Measurements from ENCODE around the gene WASF1. TPM values are rescaled to one million over a fixed set of nuclear protein-coding genes. Genes with fewer than 3 reads are reported as not detected.
A peak's percentile ranks its signal among the peaks of the same experiment; 100 is the strongest.

The WASF1 gene
- total RNA-seq, 1 donor from 2014 or later: 0.53 TPM

DNA sequence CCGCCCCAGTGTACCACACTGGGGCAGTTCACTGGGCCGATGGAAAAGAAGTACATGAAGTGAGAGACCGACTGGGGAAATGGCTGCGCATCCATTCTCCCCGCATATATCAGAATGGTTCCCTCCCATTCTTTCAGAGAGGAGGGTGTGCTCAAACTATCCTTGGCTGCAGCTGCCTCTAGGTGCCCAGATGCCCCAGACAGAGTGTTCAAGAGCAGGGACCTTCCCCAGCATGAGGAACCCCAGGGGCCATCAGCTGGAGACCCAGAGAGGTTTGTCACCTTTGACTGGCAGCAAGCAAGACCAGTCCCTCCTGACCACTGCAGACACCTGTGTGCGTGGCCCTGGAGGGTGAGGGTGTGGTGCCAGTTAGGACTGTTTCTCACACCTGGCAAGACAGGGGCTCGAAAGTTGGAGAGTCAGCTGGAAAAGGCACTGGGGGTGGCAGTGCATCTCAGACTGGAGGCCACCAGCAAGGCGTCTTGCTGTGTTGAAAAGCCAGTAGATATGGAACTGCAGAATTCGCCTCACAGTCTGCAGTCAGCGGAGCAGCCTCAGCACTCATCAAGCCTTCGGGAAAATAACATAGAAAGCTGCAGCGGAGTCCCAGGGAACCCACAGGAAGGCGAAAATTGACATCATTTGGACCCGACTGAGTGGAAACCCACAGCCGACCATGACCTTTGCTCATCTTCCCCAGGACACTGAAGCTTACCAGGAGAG, 124.6 kb downstream of the WASF1 start:
- Histone ChIP-seq H3K4me1 (no peaks in the 10 kb centered on the region), H3K27me3 (no peaks in the 10 kb centered on the region), H3K27ac (no peak overlapping the region), H3K36me3 (no peaks in the 10 kb centered on the region), H3K4me3 (no peak overlapping the region), H3K9me3 (no peaks in the 10 kb centered on the region)
- intact Hi-C loops (cut with DNase I): loop anchor here (5.0 to 10.0 kb wide), 3 partner anchors 340 to 528 kb away; no protein-coding TSS in a partner anchor
- TF ChIP-seq, protein P1, sequence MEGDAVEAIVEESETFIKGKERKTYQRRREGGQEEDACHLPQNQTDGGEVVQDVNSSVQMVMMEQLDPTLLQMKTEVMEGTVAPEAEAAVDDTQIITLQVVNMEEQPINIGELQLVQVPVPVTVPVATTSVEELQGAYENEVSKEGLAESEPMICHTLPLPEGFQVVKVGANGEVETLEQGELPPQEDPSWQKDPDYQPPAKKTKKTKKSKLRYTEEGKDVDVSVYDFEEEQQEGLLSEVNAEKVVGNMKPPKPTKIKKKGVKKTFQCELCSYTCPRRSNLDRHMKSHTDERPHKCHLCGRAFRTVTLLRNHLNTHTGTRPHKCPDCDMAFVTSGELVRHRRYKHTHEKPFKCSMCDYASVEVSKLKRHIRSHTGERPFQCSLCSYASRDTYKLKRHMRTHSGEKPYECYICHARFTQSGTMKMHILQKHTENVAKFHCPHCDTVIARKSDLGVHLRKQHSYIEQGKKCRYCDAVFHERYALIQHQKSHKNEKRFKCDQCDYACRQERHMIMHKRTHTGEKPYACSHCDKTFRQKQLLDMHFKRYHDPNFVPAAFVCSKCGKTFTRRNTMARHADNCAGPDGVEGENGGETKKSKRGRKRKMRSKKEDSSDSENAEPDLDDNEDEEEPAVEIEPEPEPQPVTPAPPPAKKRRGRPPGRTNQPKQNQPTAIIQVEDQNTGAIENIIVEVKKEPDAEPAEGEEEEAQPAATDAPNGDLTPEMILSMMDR (IDR thresholded peaks at IDR 0.05): no peak
- DNase-seq (ENCODE audit: low spot score in 2 of 2): no peak

DNA sequence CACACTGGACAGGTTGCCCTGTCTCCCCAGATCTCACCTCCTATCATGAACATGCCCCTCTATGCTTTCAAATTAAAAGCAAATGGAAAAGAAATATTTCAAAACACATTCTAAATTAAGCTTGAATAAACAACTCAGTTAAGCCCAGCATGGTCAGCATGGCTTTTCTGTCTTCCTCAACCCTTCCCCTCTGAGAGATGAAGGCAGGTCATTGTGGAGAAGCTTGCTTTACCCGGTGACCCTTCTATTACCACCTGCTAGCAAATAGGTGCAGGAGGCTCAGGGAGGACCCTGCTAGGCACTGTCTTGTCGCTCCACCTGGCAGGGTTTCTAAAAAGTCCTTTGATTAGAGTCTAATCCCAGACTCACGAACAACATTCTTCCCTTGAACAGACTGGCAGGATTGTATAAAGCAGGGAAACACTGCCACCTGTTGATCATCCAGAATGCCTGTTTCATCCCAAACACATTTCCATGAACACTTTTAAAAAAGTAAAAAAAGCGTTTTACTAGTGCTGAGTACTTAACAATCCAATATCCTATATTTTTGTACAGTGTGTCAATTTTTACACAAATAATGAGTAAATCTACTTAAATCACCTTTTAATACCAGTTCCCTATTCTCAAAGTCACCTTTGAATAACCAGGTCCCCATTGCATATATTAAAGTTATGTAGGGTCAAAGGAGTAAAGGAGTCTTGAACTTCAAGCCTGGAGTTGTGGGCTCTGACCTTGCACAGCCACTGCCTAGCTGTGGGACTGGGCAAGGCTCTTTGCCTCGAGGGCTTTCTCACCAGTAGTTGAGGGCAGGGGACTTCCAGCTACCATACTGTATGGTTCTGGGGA, 125.9 kb downstream of the WASF1 start:
- no peak for DNase-seq (ENCODE audit: low spot score in 2 of 2)
- intact Hi-C loops (cut with DNase I): loop anchor here (5.0 to 10.0 kb wide), 3 partner anchors 341 to 526 kb away; no protein-coding TSS in a partner anchor

DNA sequence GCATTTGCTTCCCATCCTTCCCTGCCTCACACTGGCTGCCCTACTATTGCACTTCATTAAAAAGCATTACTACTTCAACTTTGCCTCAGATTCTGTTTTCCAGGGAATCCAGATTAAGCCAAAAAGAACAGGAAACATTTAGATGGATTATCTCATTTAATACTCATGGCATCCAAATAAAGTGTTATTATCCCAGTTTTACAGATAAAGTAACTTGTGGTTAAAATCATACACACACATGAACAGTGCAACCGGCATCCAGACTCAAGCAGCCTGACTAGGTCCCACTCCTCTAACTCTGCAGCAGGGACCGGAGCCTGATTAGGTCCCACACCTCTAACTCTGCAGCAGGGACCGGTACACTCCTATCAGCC, 129.0 kb downstream of the WASF1 start:
- H3K9me3 ChIP-seq: no peaks in the 10 kb centered on the region
- TF ChIP-seq, protein P1 (IDR thresholded peaks at IDR 0.05): no peak
- no peaks in the 10 kb centered on the region for H3K36me3 ChIP-seq
- H3K27ac ChIP-seq: no peak overlapping the region
- H3K4me3 ChIP-seq: no peak overlapping the region
- H3K27me3 ChIP-seq: no peaks in the 10 kb centered on the region
- no peaks in the 10 kb centered on the region for H3K4me1 ChIP-seq
- no peak for DNase-seq (ENCODE audit: low spot score in 2 of 2)
- intact Hi-C loops (cut with DNase I): loop anchor here (5.0 to 10.0 kb wide), 3 partner anchors 343 to 523 kb away; no protein-coding TSS in a partner anchor

More for the DNA sequence above, 125.9 kb downstream of the WASF1 start:
- no peak overlapping the region for H3K27ac ChIP-seq
- H3K9me3 ChIP-seq: no peaks in the 10 kb centered on the region
- TF ChIP-seq, protein P1 (IDR thresholded peaks at IDR 0.05): peak; percentile 30 to 76 (median 65)
- no peaks in the 10 kb centered on the region for H3K4me1 ChIP-seq
- H3K4me3 ChIP-seq: no peak overlapping the region
- H3K36me3 ChIP-seq: no peaks in the 10 kb centered on the region
- no peaks in the 10 kb centered on the region for H3K27me3 ChIP-seq

Other genes starting within 250 kb of the WASF1 start
- not detected for gene GPR6, start 201.4 kb downstream of the WASF1 start, total RNA-seq
- gene CDC40, start 757 bp upstream of the WASF1 start, total RNA-seq: 10.0 TPM
- 2.0 TPM for gene METTL24, start 178.7 kb upstream of the WASF1 start, total RNA-seq
- gene DDO, start 235.9 kb upstream of the WASF1 start, total RNA-seq: 0.32 TPM